ENCODE data around the gene SP3. TPM values are rescaled to one million over a fixed set of nuclear protein-coding genes. Genes with fewer than 3 reads are reported as not detected.
A peak's percentile ranks its signal among the peaks of the same experiment; 100 is the strongest.

Gene SP3
- total and polyA plus RNA-seq, 2 experiments from 2014 or later, result 24.1 to 110 TPM

DNA sequence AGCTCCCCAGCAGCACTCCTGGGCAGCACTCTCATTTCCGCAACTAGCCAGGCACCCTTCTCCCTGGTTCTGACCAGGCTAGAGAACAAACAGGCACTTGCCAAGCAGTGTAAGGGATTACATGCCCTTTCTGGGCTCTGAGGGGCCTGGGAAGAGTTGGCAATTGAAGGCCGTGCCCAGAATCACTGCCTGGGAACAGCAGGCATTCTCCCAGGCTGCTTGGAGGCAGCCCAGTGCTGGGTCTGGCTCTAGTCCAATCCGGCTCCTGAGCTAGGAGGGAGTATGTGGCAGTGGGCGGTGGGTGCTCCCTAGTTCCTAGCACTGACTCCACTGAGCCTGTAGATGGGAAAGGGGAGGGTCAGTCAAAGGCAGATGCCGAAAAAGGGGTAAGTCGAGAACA is 34.1 kb upstream of the SP3 start:
- Histone ChIP-seq H3F3A (replicated peaks; ENCODE audit: low read depth) (no peaks in the 10 kb centered on the region), H3K36me3 (ENCODE audit: insufficient read depth) (no peaks in the 10 kb centered on the region), H3K4me1 (ENCODE audit: insufficient read depth) (no peaks in the 10 kb centered on the region), H4K20me1 (replicated peaks; ENCODE audit: insufficient read depth) (no peaks in the 10 kb centered on the region), H3K27ac (ENCODE audit: low read depth) (no peak overlapping the region), H3K4me3 (no peak overlapping the region), H3K9me2 (ENCODE audit: insufficient read depth) (no peaks in the 10 kb centered on the region), H2AFZ (peak overlapping the region; percentile 56; the same call in 1 of the 2 replicates), H3K4me2 (no peak overlapping the region), H3K27me3 (ENCODE audit: insufficient read depth) (no peaks in the 10 kb centered on the region), H3K79me2 (replicated peaks; ENCODE audit: insufficient read depth) (no peaks in the 10 kb centered on the region)
- H3K4me1 Mint-ChIP-seq, result no peaks in the 10 kb centered on the region; the same call in 1 of the 3 replicates
- no peak overlapping the region for H3K27ac Mint-ChIP-seq
- H3K9me3 Mint-ChIP-seq, result no peaks in the 10 kb centered on the region
- peak; percentile 53 for ATAC-seq
- DNase-seq (ENCODE audit: low spot score), result no peak
- no peaks in the 10 kb centered on the region for H3K27me3 Mint-ChIP-seq (ENCODE audit: insufficient read depth, low read depth, poor library complexity)
- H3K4me3 Mint-ChIP-seq, result no peak overlapping the region
- H3K36me3 Mint-ChIP-seq (ENCODE audit: low read depth), result no peaks in the 10 kb centered on the region
- TF ChIP-seq CTCF (conservative IDR thresholded peaks at IDR 0.05; ENCODE audit: low read depth in 2 of 2) (no peak), ZNF331 (CRISPR knock-in tag; IDR thresholded peaks at IDR 0.05; ENCODE audit: low read depth) (no peak), ETS1 (IDR thresholded peaks at IDR 0.05) (no peak), POLR2AphosphoS5 (IDR thresholded peaks at IDR 0.05; ENCODE audit: low read depth) (no peak), JUNB (IDR thresholded peaks at IDR 0.05; ENCODE audit: unreplicated experiment) (no peak), ZNF114 (CRISPR knock-in tag; IDR thresholded peaks at IDR 0.05) (no peak), CREB1 (CRISPR knock-in tag; IDR thresholded peaks at IDR 0.05; ENCODE audit: low read depth) (no peak), NANOG (IDR thresholded peaks at IDR 0.05; ENCODE audit: borderline replicate concordance) (no peak), EZH2 (IDR thresholded peaks at IDR 0.05; ENCODE audit: low read depth, unreplicated experiment) (no peak)
- TF ChIP-seq, protein P1, sequence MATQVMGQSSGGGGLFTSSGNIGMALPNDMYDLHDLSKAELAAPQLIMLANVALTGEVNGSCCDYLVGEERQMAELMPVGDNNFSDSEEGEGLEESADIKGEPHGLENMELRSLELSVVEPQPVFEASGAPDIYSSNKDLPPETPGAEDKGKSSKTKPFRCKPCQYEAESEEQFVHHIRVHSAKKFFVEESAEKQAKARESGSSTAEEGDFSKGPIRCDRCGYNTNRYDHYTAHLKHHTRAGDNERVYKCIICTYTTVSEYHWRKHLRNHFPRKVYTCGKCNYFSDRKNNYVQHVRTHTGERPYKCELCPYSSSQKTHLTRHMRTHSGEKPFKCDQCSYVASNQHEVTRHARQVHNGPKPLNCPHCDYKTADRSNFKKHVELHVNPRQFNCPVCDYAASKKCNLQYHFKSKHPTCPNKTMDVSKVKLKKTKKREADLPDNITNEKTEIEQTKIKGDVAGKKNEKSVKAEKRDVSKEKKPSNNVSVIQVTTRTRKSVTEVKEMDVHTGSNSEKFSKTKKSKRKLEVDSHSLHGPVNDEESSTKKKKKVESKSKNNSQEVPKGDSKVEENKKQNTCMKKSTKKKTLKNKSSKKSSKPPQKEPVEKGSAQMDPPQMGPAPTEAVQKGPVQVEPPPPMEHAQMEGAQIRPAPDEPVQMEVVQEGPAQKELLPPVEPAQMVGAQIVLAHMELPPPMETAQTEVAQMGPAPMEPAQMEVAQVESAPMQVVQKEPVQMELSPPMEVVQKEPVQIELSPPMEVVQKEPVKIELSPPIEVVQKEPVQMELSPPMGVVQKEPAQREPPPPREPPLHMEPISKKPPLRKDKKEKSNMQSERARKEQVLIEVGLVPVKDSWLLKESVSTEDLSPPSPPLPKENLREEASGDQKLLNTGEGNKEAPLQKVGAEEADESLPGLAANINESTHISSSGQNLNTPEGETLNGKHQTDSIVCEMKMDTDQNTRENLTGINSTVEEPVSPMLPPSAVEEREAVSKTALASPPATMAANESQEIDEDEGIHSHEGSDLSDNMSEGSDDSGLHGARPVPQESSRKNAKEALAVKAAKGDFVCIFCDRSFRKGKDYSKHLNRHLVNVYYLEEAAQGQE (IDR thresholded peaks at IDR 0.05; ENCODE audit: unreplicated experiment), result no peak

- Histone ChIP-seq H3K79me2 (replicated peaks; ENCODE audit: insufficient read depth) (no peaks in the 10 kb centered on the region), H3K9me2 (ENCODE audit: insufficient read depth) (no peaks in the 10 kb centered on the region), H3K4me2 (no peak overlapping the region), H4K20me1 (replicated peaks; ENCODE audit: insufficient read depth) (no peaks in the 10 kb centered on the region), H3K27me3 (ENCODE audit: insufficient read depth) (no peaks in the 10 kb centered on the region), H2AFZ (no peak overlapping the region), H3K36me3 (ENCODE audit: insufficient read depth) (no peaks in the 10 kb centered on the region), H3K27ac (ENCODE audit: low read depth) (no peak overlapping the region), H3K4me3 (no peak overlapping the region), H3K4me1 (ENCODE audit: insufficient read depth) (no peaks in the 10 kb centered on the region), H3F3A (replicated peaks; ENCODE audit: low read depth) (no peaks in the 10 kb centered on the region)
- H3K27me3 Mint-ChIP-seq (ENCODE audit: insufficient read depth, low read depth, poor library complexity), result no peaks in the 10 kb centered on the region
- no peaks in the 10 kb centered on the region for H3K36me3 Mint-ChIP-seq (ENCODE audit: low read depth)
- no peaks in the 10 kb centered on the region for H3K9me3 Mint-ChIP-seq
- TF ChIP-seq ETS1 (IDR thresholded peaks at IDR 0.05), result no peak
- no peak for TF ChIP-seq CTCF (conservative IDR thresholded peaks at IDR 0.05; ENCODE audit: low read depth in 2 of 2)
- TF ChIP-seq CREB1 (CRISPR knock-in tag; IDR thresholded peaks at IDR 0.05; ENCODE audit: low read depth), result no peak
- no peak for TF ChIP-seq JUNB (IDR thresholded peaks at IDR 0.05; ENCODE audit: unreplicated experiment)
- no peak for TF ChIP-seq STAT1 (IDR thresholded peaks at IDR 0.05; ENCODE audit: unreplicated experiment)
- no peak overlapping the region for H3K27ac Mint-ChIP-seq
- H3K4me1 Mint-ChIP-seq, result no peaks in the 10 kb centered on the region; the same call in 2 of the 3 replicates
- DNase-seq (ENCODE audit: low spot score) (no peak), ATAC-seq (no peak)
- no peak overlapping the region for H3K4me3 Mint-ChIP-seq
These were observed 33.2 kb upstream of the SP3 start for GRCh38 chr2:173998386-173998785.

Data from GM23338 (cell line).